Limb (tissue), 2 donors: ENCODE measurements around the gene GPRIN1.
"Not testable (repeated sequence)": the region's sequence is repeated elsewhere in the genome, so short reads cannot be mapped to it uniquely, and the experiment has no call there.

Experiments used
- DNase-seq, 2 donors: peaks; one replicate each; pipeline ENCODE4 v3.0.0-alpha.2; 2016; ENCODE audit errors: extremely low spot score in 2 of 2

GPRIN1 gene

DNA sequence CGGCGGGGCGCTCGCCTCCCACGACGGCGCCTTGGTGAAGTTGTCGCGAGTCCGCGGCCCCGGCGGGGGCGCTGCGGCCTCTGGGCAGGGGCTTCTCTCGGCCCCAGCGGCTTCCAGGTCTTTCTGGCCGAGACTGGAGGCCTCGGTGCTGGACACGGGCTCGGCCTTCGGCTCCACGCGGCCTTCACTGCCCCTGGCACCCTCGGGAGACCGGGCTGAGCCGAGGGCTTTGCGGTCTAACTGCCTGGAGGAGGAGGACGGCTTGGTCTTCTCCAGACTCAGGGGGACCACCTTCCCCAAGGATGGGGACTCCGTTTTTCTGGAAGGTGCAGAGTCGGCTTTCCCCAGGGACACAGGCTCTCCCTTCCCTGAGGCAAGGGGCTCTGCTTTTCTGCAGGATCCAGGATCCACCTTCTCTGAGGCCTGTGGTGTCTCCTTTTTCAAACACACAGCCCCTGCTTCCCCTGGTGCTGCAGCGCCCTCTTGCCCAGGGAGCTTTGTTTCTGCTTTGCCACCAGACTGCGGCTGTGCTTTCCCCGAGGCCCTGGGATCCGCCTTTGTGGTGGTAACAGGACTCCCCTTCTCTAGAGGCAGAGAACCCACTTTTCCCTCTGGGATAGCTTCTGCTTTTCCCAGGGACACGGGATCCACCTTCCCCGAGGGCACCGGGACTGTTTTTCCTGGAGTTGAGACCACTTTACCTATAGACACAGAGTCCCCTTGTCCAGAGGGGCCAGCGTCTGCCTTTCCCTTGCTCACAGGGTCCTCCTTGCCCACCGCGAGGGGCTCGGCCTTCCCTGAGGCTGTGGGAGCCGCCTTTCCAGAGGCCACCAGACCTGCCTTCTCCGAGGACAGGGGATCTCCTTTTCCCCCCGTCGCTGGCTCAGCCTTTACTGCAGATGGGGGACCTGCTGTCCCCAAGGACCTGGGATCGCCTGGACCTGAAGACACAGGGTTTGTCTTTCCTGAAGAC lies 12.3 kb downstream of the GPRIN1 start:
- DNase-seq: no peak

- DNase-seq: peak in 1 of 2 donors; percentile 57
These were observed 13.1 kb downstream of the GPRIN1 start for GRCh38 chr5:176596689-176597416.

- DNase-seq: no peak
These were observed 13.8 kb downstream of the GPRIN1 start for GRCh38 chr5:176596069-176596644.

DNA sequence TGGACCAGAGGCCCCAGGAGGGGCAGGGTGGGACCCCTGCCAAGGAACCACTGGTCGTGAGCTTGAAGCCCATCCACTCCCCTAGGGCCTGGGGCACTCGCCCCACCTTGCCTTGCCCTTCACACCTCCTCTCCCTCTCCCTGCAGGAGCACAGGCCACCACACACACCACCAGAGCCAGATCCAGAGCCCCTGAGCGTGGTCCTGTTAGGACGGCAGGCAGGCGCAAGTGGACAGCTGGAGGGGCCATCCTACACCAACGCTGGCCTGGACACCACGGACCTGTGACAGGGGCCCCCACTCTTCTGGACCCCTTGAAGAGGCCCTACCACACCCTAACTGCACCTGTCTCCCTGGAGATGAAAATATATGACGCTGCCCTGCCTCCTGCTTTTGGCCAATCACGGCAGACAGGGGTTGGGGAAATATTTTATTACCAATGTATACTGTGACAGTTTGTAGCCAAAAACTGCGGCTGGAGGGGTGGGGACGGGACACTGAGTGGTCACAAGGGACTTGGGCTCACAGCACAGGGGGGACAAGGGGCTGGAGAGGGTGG lies 14.5 kb downstream of the GPRIN1 start:
- no peak for DNase-seq

- DNase-seq: no peak
These were observed 15.4 kb downstream of the GPRIN1 start for GRCh38 chr5:176594554-176594953.

- no peak for DNase-seq
These were observed 16.6 kb downstream of the GPRIN1 start for GRCh38 chr5:176593273-176593869.

- DNase-seq: no peak
These were observed 17.4 kb downstream of the GPRIN1 start for GRCh38 chr5:176592573-176592972.

- DNase-seq: not testable (repeated sequence)
These were observed 18.3 kb downstream of the GPRIN1 start for GRCh38 chr5:176591667-176592066.

DNA sequence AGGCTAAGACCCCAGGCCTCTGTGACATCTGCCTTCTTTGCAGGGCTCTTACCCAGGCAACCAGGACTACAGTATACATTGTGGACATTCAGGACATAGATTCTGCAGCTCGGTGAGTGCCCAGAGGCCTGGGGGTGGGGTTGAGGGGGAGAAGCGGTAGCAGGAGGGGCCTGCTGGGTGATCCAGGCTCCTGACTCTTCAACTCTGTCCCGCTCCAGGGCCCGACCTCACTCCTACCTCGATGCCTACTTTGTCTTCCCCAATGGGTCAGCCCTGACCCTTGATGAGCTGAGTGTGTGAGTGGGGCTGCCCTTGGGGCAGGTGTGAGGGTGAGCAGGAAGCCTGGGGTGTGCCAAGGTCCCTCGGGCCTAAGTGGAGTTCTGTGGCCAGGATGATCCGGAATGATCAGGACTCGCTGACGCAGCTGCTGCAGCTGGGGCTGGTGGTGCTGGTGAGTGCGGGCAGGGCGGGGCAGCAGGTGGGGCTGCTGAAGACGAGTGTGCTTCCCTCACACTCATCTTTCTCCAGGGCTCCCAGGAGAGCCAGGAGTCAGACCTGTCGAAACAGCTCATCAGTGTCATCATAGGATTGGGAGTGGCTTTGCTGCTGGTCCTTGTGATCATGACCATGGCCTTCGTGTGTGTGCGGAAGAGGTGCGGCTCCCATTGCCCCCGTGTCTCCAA lies 19.8 kb downstream of the GPRIN1 start:
- DNase-seq: no peak

DNA sequence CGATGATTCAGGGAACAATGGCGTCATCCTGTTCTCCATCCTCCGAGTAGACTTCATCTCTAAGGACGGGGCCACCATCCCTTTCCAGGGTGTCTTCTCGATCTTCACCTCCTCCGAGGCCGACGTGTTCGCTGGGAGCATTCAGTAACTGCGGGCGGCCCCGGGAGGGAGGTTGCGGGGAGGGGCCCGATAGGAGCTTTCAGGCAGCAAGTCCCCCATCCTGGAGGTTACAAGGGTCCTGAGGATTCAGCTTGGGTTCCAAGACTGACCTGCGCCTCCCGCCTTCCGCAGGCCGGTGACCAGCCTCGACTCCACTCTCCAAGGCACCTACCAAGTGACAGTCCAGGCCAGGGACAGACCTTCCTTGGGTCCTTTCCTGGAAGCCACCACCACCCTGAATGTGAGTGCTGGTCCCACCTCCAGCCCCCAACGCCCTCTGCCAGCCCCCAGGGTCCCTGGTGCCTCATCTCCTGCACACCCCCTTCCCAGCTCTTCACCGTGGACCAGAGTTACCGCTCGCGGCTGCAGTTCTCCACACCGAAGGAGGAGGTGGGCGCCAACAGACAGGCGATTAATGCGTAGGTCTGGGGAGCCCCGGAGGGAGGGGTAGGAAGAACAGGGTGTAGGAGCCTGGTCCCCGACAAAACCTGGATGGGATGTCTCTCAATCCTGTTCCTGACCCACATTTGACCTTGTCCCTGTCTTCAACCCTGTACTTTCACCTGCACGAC lies 20.8 kb downstream of the GPRIN1 start:
- DNase-seq: no peak

- no peak for DNase-seq
These were observed 21.7 kb downstream of the GPRIN1 start for GRCh38 chr5:176588297-176588696.

DNA sequence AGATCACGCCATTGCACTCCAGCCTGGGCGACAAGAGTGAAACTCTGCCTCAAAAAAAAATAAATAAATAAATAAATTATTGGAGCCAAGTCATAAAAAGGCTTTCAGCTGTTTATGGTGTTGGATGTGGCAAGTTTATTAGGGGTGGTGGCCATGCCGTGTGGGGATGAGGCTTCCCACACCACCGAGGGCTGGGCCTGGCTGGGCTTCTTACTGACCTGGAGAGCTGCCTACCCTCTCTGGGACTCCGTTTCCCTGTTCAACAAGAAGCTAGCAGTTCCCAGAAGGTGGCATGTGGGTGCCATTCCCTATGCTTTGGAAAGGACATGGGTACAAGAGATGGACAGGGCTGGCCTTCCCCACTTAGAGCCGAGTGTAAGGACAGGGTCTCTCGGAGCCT lies 22.6 kb downstream of the GPRIN1 start:
- DNase-seq: no peak

DNA sequence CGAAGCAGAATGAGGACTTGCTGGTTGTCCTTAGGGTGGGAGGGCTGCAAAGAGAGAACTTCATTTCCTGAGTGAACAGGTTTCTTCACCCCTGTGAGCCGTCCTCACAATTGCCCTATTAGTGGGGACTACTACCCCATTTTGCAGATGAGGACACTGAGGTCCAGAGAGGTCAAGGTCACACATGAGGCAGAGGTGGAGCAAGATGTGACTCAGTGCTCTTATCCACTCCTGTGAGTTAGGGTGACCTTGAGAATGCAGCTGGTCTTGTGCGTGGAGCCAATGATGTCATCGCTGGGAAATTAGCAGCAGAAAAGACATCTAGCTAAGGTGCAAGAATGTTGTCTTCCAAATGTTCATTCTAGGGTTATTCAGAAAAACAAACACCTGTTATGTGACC lies 26.9 kb downstream of the GPRIN1 start:
- DNase-seq: no peak

GRCh38 chr5:176581361-176581760 lies 28.6 kb downstream of the GPRIN1 start:
- DNase-seq: no peak

DNA sequence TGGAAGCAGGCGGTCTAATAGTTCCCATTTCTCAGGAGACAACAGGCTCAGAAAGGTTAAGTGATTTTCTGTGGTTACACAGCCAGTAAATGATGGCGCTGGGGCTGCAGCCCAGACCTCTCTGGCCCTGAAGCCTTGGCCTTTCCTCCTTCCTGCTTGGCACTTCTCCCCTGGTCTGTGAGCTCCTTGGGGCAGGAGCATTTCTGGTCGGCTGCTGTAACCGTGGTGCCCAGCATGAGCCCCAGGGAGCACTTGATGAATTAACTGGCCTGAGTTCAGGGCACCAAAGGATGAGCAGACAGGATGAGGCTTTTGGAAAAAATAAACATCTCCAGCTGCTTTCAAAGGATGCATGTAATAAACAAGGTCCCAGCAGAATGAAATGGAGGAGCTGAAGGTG lies 30.6 kb downstream of the GPRIN1 start:
- DNase-seq: no peak

- DNase-seq: peak in 1 of 2 donors; percentile 51
These were observed 31.6 kb downstream of the GPRIN1 start for GRCh38 chr5:176578391-176578808.

DNA sequence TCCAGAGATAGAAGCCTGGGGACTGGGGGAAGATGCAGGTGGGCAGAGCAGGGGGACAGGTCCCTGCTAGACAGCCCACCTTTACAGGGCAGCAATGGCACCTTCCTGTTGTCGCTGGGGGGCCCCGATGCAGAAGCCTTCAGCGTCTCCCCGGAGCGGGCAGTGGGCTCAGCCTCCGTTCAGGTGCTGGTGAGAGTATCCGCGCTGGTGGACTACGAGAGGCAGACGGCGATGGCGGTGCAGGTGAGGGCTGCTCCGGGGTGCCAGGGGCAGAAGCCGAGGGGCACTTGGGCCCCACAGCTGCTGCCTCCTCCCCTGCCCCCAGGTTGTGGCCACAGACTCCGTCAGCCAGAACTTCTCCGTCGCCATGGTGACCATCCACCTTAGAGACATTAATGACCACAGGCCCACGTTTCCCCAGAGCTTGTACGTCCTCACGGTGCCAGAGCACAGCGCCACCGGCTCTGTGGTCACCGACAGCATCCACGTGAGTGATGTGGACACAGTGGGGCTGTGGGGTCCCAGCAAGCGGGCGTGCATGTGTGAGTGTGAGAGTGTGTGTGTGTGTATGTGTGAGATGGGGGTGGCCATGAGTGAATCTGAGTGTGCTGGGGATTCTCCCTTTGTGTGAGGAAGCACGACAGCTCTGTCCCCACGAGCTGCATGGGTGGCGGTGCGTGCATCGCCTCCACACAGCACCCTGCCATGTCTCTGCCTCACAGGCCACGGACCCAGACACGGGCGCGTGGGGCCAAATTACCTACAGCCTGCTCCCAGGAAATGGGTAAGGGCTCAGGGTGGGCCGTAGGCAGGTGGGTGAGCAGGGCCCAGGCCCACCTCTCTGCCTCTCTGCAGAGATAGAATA lies 32.4 kb downstream of the GPRIN1 start:
- no peak for DNase-seq

DNA sequence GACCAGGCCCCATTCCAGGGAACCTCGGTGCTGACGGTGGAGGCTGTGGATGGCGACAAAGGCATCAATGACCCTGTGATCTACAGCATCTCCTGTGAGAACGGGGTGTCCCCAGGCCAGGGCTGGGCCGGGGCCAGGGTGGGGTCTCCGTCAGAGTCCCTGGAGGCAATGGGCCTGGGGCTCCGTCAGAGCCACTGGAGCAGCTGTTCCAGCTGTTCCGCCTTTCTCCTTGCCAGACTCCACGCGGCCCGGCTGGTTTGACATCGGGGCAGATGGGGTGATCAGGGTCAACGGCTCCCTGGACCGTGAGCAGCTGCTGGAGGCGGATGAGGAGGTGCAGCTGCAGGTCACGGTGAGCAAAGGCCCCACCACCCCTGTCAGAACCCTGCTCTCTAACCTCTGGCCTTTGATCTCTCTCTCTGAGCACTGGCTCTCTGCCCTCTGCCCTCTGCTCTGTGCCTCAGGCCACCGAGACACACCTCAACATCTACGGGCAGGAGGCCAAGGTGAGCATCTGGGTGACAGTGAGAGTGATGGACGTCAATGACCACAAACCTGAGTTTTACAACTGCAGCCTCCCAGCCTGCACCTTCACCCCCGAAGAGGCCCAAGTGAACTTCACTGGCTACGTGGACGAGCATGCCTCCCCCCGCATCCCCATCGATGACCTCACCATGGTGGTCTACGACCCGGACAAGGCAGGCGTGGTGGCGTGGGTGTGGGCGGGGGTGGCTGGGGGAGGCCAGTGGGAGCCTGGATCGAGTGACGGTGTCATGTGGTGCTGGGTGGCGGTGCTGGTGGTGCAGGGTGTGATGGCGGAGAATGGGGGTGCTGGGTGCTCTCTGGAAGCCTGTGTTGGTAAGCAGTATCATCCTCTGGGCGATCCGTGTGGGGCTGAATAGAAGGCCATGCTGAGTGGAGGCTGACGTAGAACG lies 34.2 kb downstream of the GPRIN1 start:
- DNase-seq: no peak
